GM13976 (cell line): Measurements from ENCODE around the gene CCNL2.
"Not testable (repeated sequence)": the region's sequence is repeated elsewhere in the genome, so short reads cannot be mapped to it uniquely, and the experiment has no call there.

Source experiments
- DNase-seq: peaks from one replicate; pipeline ENCODE4 v3.0.0; 2012; ENCODE audit warnings: low spot score
- CTCF ChIP-seq: IDR thresholded peaks from 2 replicates; pipeline ENCODE4 v1.5.1; 2012; ENCODE audit warnings: borderline replicate concordance, mild to moderate bottlenecking; ENCODE audit not compliant: insufficient read depth; ENCODE audit errors: extremely low read depth, missing control alignments, control extremely low read depth
- in situ Hi-C: fragments of 300-500 bp; cut with MboI; formaldehyde crosslinking; loops from one replicate; pipeline ENCODE4 v1.12.0; 2022; ENCODE audit warnings: low sequenced_read_pairs, mixed read lengths, inconsistent platforms; ENCODE audit not compliant: unreplicated experiment

Gene CCNL2

GRCh38 chr1:1390675-1391074, 8.5 kb downstream of the CCNL2 start:
- no peak for DNase-seq
- TF ChIP-seq CTCF: no peak
- in situ Hi-C loops: no loop called here

GRCh38 chr1:1388078-1388472, 11.1 kb downstream of the CCNL2 start:
- in situ Hi-C loops: no loop called here
- TF ChIP-seq CTCF: no peak
- no peak for DNase-seq

GRCh38 chr1:1387098-1388077, 11.7 kb downstream of the CCNL2 start:
- TF ChIP-seq CTCF: no peak
- in situ Hi-C loops: no loop called here
- no peak for DNase-seq

- in situ Hi-C loops: no loop called here
- no peak for DNase-seq
Observed at GRCh38 chr1:1385931-1386330, 13.2 kb downstream of the CCNL2 start.

GRCh38 chr1:1385339-1385738, 13.8 kb downstream of the CCNL2 start:
- in situ Hi-C loops: not testable (repeated sequence)

More at GRCh38 chr1:1385931-1386330, 13.2 kb downstream of the CCNL2 start:
- no peak for TF ChIP-seq CTCF

GRCh38 chr1:1381294-1381693, 17.8 kb downstream of the CCNL2 start:
- TF ChIP-seq CTCF: no peak
- in situ Hi-C loops: no loop called here

More at GRCh38 chr1:1385339-1385738, 13.8 kb downstream of the CCNL2 start:
- DNase-seq: not testable (repeated sequence)

GRCh38 chr1:1380860-1381259, 18.3 kb downstream of the CCNL2 start:
- no peak for TF ChIP-seq CTCF
- no peak for DNase-seq
- in situ Hi-C loops: no loop called here

More at GRCh38 chr1:1381294-1381693, 17.8 kb downstream of the CCNL2 start:
- DNase-seq: no peak
